ENCODE results near the gene NCOA1.
"Not testable (repeated sequence)": the region's sequence is repeated elsewhere in the genome, so short reads cannot be mapped to it uniquely, and the experiment has no call there.

Gene NCOA1

DNA sequence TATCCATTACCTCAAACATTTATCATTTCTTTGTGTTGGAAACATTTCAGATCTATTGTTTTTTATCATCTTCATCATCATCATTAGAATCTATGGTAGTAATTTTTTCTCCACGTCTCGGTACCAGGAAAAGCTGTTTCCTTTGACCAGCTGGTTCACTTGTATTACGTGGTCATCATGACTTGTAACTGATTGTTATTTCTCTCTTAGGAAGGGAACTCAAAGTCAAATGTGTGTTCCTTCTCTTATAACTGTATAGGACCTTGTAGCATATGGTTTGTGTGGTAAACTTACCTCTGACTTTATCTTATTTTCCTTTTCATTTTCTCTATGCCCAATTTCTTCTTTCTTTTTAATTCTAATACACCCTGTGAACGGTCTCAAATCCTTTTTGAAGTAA, 16.5 kb downstream of the NCOA1 start:
- no peak for DNase-seq (ENCODE audit: low read depth)

DNA sequence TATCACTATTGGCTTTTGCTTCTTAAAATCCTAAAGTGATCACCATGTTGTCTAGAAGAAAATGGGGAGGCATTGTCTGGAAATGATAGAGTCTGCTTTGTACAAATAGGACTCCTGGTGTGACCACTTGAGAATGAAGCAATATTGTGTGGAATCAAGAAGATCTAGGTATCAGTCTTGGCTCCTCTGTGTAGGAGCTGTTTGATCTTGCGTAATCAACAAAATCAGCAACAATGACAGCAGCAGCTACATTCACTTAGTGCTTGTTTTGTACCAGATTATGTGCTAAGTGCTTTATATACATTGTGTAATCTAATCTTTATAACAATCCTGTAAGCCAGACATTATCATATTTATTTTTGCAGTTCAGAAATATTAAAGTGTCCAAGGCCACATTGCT, 17.8 kb downstream of the NCOA1 start:
- DNase-seq (ENCODE audit: low read depth) = peak; percentile 71

DNA sequence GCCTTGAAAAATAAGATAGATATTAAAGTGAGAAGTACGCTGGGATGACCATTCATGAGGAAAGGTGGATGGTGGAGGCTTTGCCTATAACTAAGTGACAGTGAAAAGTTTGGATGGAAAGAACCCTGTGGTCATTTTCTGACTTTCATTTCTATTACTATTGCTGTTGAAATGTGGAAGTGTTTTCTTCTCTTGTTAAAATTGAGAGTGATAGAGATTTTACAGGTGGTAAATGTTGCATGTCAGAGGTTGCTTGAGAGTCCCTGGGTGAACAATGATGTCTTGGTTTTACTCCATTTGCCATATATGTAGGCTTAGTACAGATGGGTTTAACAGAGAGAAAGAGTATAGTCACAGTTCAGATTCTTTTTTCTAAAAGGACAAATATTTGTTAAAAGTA, 18.4 kb downstream of the NCOA1 start:
- DNase-seq (ENCODE audit: low read depth) = no peak

DNA sequence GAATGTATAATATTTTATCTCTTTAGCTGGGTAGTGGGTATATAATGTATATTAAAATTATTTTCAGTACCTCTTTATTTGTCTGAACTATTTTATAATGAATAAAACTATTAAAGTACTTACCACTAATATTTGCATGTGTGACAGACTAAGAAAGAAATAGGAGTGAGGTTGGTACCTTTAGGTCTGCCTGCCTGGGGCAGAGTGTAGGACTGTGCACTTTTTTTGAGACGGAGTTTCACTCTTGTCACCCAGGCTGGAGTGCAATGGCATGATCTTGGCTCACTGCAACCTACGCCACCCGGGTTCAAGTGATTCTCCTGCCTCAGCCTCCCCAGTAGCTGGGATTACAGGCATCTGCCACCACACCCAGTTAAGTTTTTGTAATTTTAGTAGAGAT, 18.8 kb downstream of the NCOA1 start:
- DNase-seq (ENCODE audit: low read depth) = no peak

DNA sequence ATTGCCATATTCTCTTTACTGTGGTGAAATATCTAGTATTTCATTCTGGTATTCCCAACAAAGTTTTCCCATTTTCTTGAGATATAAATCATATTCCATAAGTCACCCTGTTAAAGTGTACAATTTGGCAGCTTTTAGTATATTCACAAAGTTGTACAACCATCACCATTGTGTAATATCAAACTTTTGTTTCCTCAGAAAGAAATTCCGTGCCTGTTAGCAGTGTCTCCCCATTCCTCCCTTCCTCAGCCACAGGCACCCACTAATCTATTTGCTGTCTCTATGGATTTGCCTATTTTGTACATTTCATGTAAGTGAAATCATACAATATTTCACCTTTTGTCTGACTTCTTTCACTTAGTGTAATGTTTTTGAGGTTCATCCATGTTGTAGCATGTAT, 19.7 kb downstream of the NCOA1 start:
- peak; percentile 78 for DNase-seq (ENCODE audit: low read depth)

DNA sequence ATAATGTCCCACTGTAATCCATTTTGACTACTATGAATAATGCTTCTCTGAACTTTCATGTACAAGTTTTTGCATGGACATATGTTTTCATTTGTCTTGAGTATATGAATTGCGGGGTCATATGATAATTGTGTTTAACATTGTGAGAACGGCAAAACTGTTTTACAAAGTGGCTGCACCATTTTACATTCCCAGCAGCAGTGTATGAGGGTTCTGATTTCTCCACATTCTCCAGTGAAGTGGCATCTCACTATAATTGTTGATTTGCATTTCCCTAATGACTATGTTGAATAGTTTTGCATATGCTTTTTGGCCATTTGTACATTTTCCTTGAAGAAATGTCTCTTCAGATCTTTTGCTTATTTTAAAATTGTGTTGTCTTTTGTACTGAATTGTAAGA, 20.1 kb downstream of the NCOA1 start:
- DNase-seq (ENCODE audit: low read depth) = no peak

DNA sequence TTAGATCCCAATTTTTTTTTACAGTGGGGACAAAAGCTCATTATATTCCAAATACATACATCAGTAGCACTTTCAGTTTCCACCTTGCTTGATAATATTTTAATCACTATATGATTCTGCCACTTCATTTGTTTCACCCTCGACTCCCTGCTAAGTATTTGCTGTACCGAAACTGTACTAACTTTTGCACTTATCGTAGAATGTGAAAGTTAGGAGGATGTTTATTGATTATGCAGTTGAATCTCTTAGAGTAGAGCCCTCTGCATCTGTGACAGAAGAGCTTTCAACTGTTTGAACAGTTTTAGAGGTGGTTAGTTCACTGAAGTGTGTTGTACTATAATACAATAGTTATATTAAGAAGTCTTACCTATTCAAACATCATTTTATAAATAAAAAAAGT, 20.8 kb downstream of the NCOA1 start:
- no peak for DNase-seq (ENCODE audit: low read depth)

DNA sequence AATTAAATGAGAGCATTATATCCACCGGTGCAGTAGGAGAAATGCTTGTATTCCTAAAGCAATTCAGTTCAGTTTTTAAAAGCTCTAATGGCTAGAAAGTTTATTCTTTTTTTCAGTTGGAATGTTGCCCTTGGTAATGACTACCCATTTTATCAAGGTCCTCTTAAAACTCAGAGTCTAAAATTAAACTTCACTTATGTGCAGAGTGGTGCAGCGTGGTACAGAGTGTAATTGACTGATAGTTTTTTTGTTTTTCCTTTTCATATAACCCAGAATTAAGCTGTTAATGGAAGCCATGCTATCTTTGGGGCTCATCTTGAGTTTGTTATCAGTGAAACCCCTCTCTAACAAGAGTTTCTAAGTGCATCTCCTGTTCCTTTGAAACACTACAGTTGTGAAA, 21.4 kb downstream of the NCOA1 start:
- DNase-seq (ENCODE audit: low read depth) = no peak

DNA sequence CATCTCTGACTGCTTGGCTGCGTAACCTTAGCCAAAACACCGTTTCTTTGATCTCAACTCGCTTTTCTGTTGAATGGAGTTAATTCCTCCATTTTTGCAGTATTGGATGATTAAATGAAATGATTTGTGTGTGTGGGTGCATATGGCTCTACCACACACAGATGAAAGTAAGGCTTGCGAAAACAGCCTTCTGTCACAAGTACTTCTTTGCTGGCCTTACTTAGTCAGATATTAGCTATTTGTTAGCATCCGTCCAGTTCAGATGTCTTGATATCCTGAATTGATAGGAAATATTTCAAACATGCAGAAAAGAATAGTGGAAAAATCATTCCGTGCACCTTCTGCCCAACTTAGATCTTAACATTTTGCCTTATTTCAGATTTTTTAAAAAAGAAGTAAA, 21.8 kb downstream of the NCOA1 start:
- peak; percentile 66 for DNase-seq (ENCODE audit: low read depth)

DNA sequence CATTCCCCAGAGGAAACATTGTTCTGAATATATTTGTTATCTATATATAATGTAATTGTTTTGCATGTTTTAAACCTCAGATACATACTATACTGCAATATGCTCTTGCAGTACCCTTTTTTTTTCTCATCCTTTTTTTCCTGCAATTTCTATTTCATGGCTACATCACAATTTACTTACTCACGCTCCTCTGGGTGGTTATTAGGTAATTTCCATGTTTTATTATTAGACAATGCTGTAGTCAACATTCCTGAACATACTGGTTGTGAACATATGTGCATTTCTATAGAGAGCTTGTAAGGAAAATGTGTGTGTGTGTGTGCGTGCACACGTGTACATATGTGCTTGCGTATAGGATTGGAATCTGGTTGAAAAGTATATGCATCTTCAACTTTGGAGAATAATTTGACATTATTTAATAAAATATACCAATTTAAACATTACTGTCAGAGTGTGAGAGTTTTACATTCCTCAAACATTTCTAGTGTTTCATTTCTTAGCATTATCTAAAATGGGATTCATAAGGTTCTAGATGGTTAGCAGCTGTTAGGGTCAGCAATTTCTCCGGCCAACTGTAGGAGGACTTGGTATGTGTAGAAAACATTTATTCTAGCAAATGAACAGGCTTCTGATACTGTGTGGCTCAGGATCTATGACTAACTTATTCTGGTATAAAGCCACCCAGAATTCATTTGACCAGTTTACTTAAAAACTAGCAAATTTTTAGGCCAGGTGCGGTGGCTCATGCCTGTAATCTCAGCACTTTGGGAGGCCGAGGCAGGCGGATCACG, 22.4 kb downstream of the NCOA1 start:
- peak; percentile 57 for DNase-seq (ENCODE audit: low read depth)

DNA sequence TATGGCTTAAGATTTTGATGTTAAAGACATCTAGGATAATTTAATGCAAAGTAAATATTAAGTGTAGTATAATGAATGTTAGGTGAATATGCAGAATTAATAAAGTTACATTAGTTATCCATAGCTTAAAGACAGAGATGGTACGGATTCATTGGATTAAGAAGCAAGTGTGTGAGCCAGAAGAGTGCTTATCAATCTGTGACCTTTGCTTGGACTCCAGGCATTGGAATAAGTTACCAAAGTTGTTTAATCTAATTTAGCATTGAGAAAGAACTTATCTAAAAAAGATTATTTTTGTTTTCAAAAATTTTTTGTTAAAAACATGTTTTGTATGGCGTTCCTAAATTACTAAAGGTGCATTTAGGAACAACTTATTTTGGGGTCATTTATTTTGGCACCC, 23.8 kb downstream of the NCOA1 start:
- DNase-seq (ENCODE audit: low read depth) = no peak

DNA sequence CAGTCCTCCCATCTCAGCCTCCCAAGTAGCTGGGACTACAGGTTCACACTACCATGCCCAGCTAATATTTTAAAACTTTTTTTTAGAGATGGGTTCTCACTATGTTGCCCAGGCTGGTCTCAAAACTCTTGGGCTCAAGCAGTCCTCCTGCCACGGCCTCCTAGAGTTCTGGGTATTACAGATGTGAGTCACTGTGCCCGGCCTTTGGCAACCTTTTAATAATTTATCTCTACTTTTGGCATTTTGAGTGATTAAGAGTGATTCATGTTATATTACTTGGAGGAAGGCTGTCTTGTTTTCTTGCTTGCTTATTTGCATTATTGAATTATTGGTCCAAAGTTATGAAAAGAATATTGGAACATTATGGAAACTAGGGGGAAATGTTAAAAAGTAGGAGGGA, 24.3 kb downstream of the NCOA1 start:
- DNase-seq (ENCODE audit: low read depth) = peak; percentile 45

DNA sequence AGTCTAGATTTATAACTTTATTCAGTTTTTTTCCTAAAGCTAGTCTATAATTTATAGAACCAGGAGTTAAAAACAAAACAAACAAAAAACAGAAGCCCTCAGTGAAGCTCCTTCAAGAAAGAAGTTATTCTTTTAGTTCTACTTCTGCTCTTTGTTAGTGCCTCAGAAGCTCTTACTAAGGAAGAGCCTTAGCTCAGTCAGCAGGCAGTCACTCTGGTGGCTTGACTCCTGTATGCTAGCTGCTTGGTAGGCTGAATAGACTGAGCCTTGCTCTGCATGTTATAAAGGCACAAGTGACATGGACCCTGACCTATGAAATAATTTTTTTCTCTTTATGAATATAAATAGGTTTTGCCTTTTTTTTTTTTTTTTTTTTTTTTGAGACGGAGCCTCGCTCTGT, 24.8 kb downstream of the NCOA1 start:
- DNase-seq (ENCODE audit: low read depth) = no peak

DNA sequence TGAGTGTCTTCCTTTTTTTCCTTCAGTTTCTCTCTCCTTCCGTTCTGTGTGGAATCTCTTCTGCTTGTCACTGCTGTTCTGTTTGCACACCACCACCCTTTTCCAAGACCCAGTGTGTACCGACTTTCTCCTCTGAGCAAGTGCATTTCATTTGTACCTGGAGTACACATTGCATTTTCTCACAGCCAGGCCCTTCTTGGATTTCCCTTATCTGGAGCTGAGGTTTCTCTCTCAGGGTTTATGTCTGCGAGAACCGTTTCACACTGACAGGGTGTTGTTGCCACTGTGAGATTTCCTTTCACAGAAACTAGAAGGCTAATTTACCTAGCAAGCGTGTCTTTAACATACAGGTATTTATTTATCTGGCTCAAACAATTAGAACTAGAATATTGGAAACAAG, 26.2 kb downstream of the NCOA1 start:
- peak; percentile 47 for DNase-seq (ENCODE audit: low read depth)

DNA sequence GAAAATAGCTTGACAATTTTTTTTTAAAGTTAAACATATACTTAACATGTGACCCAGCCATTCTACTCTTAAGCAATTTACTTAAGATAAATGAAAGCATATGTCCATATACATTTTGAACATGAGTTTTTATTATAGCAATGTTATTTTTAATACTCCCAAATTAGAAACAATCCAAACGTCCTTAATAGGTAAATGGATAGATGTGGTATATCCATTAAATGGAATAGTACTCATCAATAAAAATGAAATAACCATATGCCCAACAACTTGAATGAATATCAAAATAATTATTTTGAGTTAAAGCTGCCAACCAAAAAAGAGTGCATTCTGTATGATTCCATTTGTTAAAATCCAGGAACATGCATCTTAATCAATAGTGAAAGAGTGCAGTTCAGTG, 29.1 kb downstream of the NCOA1 start:
- no peak for DNase-seq (ENCODE audit: low read depth)

DNA sequence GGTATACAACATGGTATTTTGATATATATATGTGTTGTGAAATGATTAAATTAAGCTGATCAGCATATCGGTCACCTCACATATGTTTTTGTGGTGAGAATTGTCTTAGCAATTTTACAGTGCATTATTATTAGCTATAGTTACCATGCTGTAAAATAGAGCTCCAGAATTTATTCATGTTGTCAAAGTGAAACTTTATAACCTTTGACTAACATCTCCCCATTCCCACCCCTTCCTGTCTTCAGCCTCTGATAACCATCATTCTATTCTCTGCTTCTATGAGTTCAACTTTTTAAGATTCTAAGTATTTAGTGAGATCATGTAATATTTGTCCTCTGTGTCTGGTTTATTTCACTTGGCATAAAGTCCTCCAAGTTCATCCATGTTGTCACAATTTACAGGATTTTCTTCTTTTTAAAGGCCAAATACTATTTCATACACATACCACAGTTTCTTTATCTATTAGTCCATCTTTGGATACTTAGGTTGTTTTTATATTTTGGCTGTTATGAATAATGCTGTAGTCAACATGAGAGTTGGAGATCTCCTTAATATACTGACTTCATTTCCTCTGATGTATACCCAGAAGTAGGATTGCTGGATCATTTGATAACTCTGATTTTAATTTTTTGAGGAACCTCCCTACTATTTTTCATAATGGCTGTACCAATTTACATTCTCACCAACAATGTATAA, 30.3 kb downstream of the NCOA1 start:
- DNase-seq (ENCODE audit: low read depth) = no peak

DNA sequence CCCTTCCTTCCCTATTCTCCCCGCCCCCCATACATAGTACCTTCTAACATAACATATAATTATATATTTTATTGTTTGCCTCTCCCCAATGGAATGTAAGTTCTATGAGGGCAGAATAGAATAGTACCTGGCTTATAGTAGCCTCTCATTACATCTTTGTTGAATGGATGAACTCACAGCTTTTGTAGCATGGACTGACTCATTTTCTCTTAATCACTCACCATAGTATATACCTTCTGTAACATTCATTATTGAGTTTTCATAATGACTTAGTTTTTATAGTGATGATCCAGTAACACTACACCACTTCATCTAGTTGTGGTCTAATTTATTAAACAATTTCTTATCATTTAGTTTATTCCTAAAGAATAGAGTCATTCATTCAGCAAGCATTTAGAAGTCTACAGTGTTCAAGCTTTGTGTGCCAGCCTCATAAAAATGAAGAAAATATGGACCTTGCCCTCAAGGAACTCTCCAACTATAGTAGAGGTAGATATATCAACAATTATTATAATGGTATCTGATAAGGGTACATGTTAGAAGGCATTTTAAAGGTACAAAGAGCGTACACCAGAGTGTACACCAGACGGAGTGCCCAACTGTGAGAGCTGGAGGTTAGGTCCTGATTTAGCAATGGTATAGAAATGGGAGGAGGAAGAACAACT, 31.1 kb downstream of the NCOA1 start:
- no peak for DNase-seq (ENCODE audit: low read depth)

DNA sequence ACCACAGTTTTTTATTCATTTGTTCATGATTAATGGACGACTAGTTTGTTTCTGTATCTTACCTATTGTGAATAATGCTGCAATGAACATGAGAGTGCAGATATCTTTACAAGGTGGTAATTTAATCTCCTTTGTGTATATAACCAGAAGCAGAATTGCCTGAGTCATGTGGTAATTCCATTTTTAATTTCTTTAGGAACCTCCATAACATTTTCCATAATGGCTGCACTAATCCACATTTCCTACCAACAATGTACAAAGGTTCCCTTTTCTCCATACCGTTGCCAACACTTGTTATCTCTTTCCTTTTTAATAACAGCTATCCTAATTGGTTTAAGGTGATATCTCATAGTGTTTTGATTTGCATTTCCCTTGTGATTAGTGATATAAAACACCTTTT, 36.5 kb downstream of the NCOA1 start:
- DNase-seq (ENCODE audit: low read depth) = no peak

DNA sequence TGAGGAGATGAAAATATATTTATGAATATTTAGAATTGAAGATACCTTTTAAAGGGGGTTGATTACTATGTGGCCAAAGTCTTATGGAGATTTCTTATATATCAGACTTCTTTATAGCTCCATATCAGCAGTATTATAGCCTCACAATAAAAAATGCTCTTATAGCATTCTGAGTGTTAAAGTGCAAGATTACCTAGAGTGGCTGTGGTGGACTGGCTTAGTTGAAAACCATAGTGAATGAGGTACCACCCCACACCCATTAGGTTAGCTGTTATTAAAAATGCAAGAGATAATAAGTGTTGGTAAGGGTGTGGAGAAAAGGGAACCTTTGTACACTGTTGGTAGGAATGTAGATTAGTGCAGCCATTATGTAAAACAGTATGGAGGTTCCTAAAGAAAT, 39.7 kb downstream of the NCOA1 start:
- no peak for DNase-seq (ENCODE audit: low read depth)

DNA sequence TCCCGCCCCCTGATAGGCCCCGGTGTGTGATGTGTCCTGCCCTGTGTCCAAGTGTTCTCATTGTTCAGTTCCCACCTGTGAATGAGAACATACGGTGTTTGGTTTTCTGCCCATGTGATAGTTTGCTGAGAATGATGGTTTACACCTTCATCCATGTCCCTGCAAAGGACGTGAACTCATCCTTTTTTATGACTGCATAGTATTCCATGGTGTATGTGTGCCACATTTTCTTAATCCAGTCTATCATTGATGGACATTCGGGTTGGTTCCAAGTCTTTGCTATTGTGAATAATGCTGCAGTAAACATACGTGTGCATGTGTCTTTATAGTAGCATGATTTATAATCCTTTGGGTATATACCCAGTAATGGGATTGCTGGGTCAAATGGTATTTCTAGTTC, 40.6 kb downstream of the NCOA1 start:
- not testable (repeated sequence) for DNase-seq (ENCODE audit: low read depth)

DNA sequence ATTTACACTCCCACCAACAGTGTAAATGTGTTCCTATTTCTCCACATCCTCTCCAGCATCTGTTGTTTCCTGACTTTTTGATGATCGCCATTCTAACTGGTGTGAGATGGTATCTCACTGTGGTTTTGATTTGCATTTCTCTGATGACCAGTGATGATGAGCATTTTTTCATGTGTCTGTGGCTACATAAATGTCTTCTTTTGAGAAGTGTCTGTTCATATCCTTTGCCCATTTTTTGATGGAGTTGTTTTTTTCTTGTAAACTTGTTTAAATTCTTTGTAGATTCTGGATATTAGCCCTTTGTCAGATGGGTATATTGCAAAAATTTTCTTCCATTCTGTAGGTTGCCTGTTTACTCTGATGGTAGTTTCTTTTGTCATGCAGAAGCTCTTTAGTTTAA, 41.0 kb downstream of the NCOA1 start:
- not testable (repeated sequence) for DNase-seq (ENCODE audit: low read depth)

DNA sequence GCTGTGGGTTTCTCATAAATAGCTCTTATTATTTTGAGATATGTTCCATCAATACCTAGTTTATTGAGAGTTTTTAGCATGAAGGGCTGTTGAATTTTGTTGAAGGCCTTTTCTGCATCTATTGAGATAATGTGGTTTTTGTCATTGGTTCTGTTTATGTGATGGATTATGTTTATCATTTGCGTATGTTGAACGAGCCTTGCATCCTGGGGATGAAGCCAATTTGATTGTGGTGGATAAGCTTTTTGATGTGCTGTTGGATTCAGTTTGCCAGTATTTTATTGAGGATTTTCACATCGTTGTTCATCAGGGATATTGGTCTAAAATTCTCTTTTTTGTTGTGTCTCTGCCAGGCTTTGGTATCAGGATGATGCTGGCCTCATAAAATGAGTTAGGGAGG, 42.5 kb downstream of the NCOA1 start:
- not testable (repeated sequence) for DNase-seq (ENCODE audit: low read depth)

DNA sequence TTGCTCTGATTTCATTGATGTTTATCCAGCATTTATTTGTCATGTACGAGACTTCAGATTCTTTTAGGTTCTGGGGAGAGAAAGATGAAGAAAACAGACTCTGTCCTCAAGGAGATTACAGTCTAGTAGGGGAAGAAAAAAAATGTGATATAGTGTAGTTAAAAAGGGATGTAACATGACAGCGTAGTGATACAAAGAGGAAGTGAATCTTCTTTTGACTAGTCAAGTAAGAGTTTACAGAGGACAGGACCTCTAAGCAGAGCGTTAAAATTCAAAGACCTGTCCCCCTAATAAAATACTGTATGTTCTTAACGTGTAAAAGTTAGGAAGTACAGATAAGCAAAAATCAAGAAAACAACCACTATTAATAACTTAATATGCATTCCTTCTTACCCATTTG, 47.7 kb downstream of the NCOA1 start:
- no peak for DNase-seq (ENCODE audit: low read depth)
